Loucy (cell line): ENCODE results near the gene FBRS.

Source experiments
- EZH2phosphoT487 ChIP-seq: fragments of 200-600 bp; IDR thresholded peaks from 2 replicates; pipeline ENCODE4 v1.6.1; 2018; ENCODE audit warnings: antibody characterized with exemption, mild to moderate bottlenecking, moderate library complexity, borderline replicate concordance
- TF ChIP-seq, protein P1 (sequence below): fragments of 200-600 bp; sonication (generic); conservative IDR thresholded peaks from 2 replicates; pipeline ENCODE4 v1.5.1; 2014; ENCODE audit warnings: mild to moderate bottlenecking, antibody characterized with exemption, low read length

DNA sequence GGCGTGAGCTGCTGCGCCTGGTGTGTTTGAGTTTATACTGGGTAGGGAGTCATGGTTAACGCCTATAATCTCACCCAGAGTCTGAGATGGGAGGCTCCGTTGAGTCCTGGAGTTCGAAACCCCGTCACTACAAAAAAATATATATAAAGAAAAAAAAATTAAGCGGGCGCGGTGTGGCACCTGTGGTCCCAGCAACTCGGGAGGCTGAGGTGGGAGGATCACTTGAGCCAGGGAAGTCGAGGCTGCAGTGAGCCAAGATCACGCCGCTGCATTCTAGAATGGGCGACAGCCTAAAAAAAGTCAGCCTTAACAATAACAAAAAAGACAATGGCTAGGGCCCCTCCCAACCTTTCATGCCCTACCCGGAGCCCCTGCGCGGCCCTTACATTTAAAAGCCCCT is 24.7 kb upstream of the FBRS start:
- no peak for TF ChIP-seq EZH2phosphoT487
- TF ChIP-seq, protein P1, sequence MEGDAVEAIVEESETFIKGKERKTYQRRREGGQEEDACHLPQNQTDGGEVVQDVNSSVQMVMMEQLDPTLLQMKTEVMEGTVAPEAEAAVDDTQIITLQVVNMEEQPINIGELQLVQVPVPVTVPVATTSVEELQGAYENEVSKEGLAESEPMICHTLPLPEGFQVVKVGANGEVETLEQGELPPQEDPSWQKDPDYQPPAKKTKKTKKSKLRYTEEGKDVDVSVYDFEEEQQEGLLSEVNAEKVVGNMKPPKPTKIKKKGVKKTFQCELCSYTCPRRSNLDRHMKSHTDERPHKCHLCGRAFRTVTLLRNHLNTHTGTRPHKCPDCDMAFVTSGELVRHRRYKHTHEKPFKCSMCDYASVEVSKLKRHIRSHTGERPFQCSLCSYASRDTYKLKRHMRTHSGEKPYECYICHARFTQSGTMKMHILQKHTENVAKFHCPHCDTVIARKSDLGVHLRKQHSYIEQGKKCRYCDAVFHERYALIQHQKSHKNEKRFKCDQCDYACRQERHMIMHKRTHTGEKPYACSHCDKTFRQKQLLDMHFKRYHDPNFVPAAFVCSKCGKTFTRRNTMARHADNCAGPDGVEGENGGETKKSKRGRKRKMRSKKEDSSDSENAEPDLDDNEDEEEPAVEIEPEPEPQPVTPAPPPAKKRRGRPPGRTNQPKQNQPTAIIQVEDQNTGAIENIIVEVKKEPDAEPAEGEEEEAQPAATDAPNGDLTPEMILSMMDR = no peak
